K562 (cell line): ENCODE measurements around the gene KCTD18. TPM values are rescaled to one million over a fixed set of nuclear protein-coding genes. Genes with fewer than 3 reads are reported as not detected.

Experiments used
- ARNT ChIP-seq, 2 experiments: fragments of 450-650 bp; IDR thresholded peaks; 2 replicates each; pipeline ENCODE4 v1.6.1; 2016; ENCODE audit warnings: mild to moderate bottlenecking in 1 of 2
- CC2D1A ChIP-seq: fragments of 450-650 bp; IDR thresholded peaks from 2 replicates; pipeline ENCODE4 v1.6.1; 2017; ENCODE audit warnings: mild to moderate bottlenecking
- CEBPB ChIP-seq: fragments of 450-650 bp; IDR thresholded peaks from 2 replicates; pipeline ENCODE4 v1.6.1; 2016; ENCODE audit warnings: missing genetic modification characterization, missing compliant biosample characterization
- CREB3 ChIP-seq: fragments of 450-650 bp; conservative IDR thresholded peaks from 2 replicates; pipeline ENCODE4 v1.6.1; 2016; ENCODE audit warnings: missing genetic modification characterization, low read depth, mild to moderate bottlenecking, missing compliant biosample characterization, moderate library complexity
- ELF2 ChIP-seq: fragments of 250-450 bp; sonication (Bioruptor Pico); IDR thresholded peaks from 2 replicates; pipeline ENCODE4 v1.5.0; 2021; ENCODE audit warnings: mild to moderate bottlenecking
- EZH2 ChIP-seq: IDR thresholded peaks from 2 replicates; pipeline ENCODE4 v1.6.1; 2012; ENCODE audit warnings: low read depth, mild to moderate bottlenecking, inconsistent platforms, low read length, borderline replicate concordance
- FOXA3 ChIP-seq, 2 experiments: fragments of 450-650 bp in 1 of 2; sonication (generic) in 1 of 2; formaldehyde crosslinking; IDR thresholded peaks in 1 of 2; conservative IDR thresholded peaks in 1 of 2; 2 replicates each; pipeline versions ENCODE4 v1.4.0 to v1.8.0; 2020 to 2022; ENCODE audit warnings: mild to moderate bottlenecking in 2 of 2, missing genetic modification reagents in 1 of 2
- HDAC1 ChIP-seq, 2 experiments: fragments of 450-650 bp; IDR thresholded peaks; 2 replicates each; pipeline ENCODE4 v1.6.1; 2016 to 2017; ENCODE audit warnings: inconsistent platforms in 1 of 2, mild to moderate bottlenecking in 1 of 2, moderate library complexity in 1 of 2
- HSF4 ChIP-seq: fragments of 250-450 bp; sonication (Bioruptor Pico); IDR thresholded peaks from 2 replicates; pipeline ENCODE4 v2.1.2; 2022; ENCODE audit warnings: mild to moderate bottlenecking, moderate library complexity, borderline replicate concordance
- ILF3 ChIP-seq: fragments of 450-650 bp; IDR thresholded peaks from 2 replicates; pipeline ENCODE4 v1.6.1; 2018; ENCODE audit warnings: antibody characterized with exemption, mild to moderate bottlenecking, moderate library complexity, borderline replicate concordance
- KLF6 ChIP-seq: fragments of 250-450 bp; sonication (Bioruptor Pico); IDR thresholded peaks from 2 replicates; pipeline ENCODE4 v1.4.0; 2020; ENCODE audit warnings: mild to moderate bottlenecking, moderate library complexity, borderline replicate concordance
- MTA3 ChIP-seq: fragments of 450-650 bp; formaldehyde crosslinking; IDR thresholded peaks from 2 replicates; pipeline ENCODE4 v1.6.1; 2017; ENCODE audit warnings: mild to moderate bottlenecking, borderline replicate concordance
- NFATC3 ChIP-seq: fragments of 450-650 bp; IDR thresholded peaks from 2 replicates; pipeline ENCODE4 v1.6.1; 2017; ENCODE audit warnings: mild to moderate bottlenecking
- NR0B1 ChIP-seq: fragments of 450-650 bp; IDR thresholded peaks from one replicate; pipeline ENCODE4 v1.6.1; 2018; ENCODE audit warnings: mild to moderate bottlenecking, moderate library complexity; ENCODE audit not compliant: partially characterized antibody
- PHB ChIP-seq: fragments of 250-450 bp; sonication (Bioruptor Pico); IDR thresholded peaks from 2 replicates; pipeline ENCODE4 v1.5.0; 2021
- RCOR1 ChIP-seq, 2 experiments: IDR thresholded peaks; 2 replicates each; pipeline ENCODE4 v1.6.1; 2012; ENCODE audit warnings: low read depth in 2 of 2, low read length in 2 of 2, borderline replicate concordance in 1 of 2, improper control_type of control experiment in 1 of 2
- SMAD1 ChIP-seq: fragments of 150-350 bp; IDR thresholded peaks from 2 replicates; pipeline ENCODE4 v1.6.1; 2014; ENCODE audit warnings: low read length, low read depth; ENCODE audit not compliant: partially characterized antibody
- SMC3 ChIP-seq: conservative IDR thresholded peaks from 2 replicates; pipeline ENCODE4 v1.6.1; 2011; ENCODE audit warnings: low read depth, low read length, improper control_type of control experiment; ENCODE audit not compliant: insufficient read depth
- TAF9B ChIP-seq: fragments of 450-650 bp; IDR thresholded peaks from 2 replicates; pipeline ENCODE4 v1.6.1; 2018; ENCODE audit warnings: mild to moderate bottlenecking; ENCODE audit not compliant: partially characterized antibody
- WHSC1 ChIP-seq: IDR thresholded peaks from one replicate; pipeline ENCODE4 v1.6.1; 2012; ENCODE audit warnings: low read length, control low read depth, inconsistent platforms
- ZBTB8A ChIP-seq: fragments of 450-650 bp; IDR thresholded peaks from 2 replicates; pipeline ENCODE4 v1.6.1; 2018; ENCODE audit warnings: mild to moderate bottlenecking, moderate library complexity; ENCODE audit not compliant: partially characterized antibody
- ZFP30 ChIP-seq: fragments of 250-450 bp; sonication (Bioruptor Pico); IDR thresholded peaks from 2 replicates; pipeline ENCODE4 v1.8.0; 2022; ENCODE audit warnings: moderate library complexity, mild to moderate bottlenecking, inconsistent platforms, borderline replicate concordance
- ZNF165 ChIP-seq: fragments of 250-450 bp; sonication (Bioruptor Pico); IDR thresholded peaks from 2 replicates; pipeline ENCODE4 v1.4.0; 2020; ENCODE audit warnings: borderline replicate concordance
- ZNF277 ChIP-seq: fragments of 250-450 bp; sonication (Bioruptor Pico); IDR thresholded peaks from 2 replicates; pipeline ENCODE4 v1.8.0; 2022; ENCODE audit warnings: inconsistent platforms, mild to moderate bottlenecking, moderate library complexity, borderline replicate concordance
- polyA plus RNA-seq, 8 experiments: library from polyadenylated mRNA; depleted of rRNA in 4 of 8; stranded (reverse) in 5 of 8; unstranded in 3 of 8; fragments of >200 nt; fragmentation: Nextera tagmentation in 2 of 8; fragmentation: Illumina TruSeq in 1 of 8; extraction: Ambion mirVana in 2 of 8; extraction: Trizol in 1 of 8; gene quantifications; 2 replicates each; pipeline versions ENCODE4 v1.2.1 to v1.2.3, GENCODE V29; 2011 to 2014; ENCODE audit warnings: inconsistent platforms in 1 of 8, missing spikeins in 1 of 8
- total RNA-seq, 7 experiments: library from RNA; depleted of rRNA in 6 of 7; stranded (reverse); fragments of >200 nt in 6 of 7; fragmentation: Illumina TruSeq in 2 of 7; extraction: Trizol in 2 of 7; gene quantifications; 2 replicates each; pipeline versions ENCODE4 v1.2.1 to v1.2.3, GENCODE V29; 2011 to 2021; ENCODE audit warnings: low replicate concordance in 1 of 7

KCTD18 gene
- total and polyA plus RNA-seq, 9 of the 15 experiments (the other 6 are each of a cell fraction or from before 2014, with no cell fraction given) = 0.39 to 5.4 (median 3.8) TPM

GRCh38 chr2:200525882-200526651, 16.2 kb upstream of the KCTD18 start, which contains the start of gene SGO2 (continued):
- TF ChIP-seq RCOR1 (IDR thresholded peaks at IDR 0.05; ENCODE audit: borderline replicate concordance in 1 of 2, low read depth in 2 of 2, low read length in 2 of 2) = peak in 1 of 2 experiments; percentile 7; a peak in 1 of 4 replicates
- no peak for TF ChIP-seq NFATC3
- TF ChIP-seq HSF4 (CRISPR knock-in tag) = no peak
- TF ChIP-seq FOXA3 (CRISPR knock-in tag; conservative IDR thresholded peaks at IDR 0.05 in 1 of 2, IDR thresholded peaks at IDR 0.05 in 1 of 2) = no peak
- TF ChIP-seq ELF2 (CRISPR knock-in tag) = peak; percentile 84
- no peak for TF ChIP-seq CREB3 (tag)
- peak in 1 of 2 experiments; percentile 93; a peak in 2 of 4 replicates for TF ChIP-seq HDAC1 (IDR thresholded peaks at IDR 0.05)
- no peak for TF ChIP-seq ZBTB8A
- no peak for TF ChIP-seq KLF6 (CRISPR knock-in tag)
- peak; percentile 74 for TF ChIP-seq CEBPB (tag)
- no peak for TF ChIP-seq NR0B1
- TF ChIP-seq SMAD1 = no peak
- TF ChIP-seq TAF9B = no peak
- TF ChIP-seq ZNF165 (CRISPR knock-in tag) = no peak
- peak; percentile 98 for TF ChIP-seq CC2D1A
- TF ChIP-seq ZNF277 (CRISPR knock-in tag) = no peak
- TF ChIP-seq WHSC1 = no peak
- TF ChIP-seq EZH2 = no peak
- TF ChIP-seq ARNT (IDR thresholded peaks at IDR 0.05) = no peak
- TF ChIP-seq PHB (CRISPR knock-in tag) = no peak
- TF ChIP-seq ILF3 = no peak
- TF ChIP-seq SMC3 = no peak
- TF ChIP-seq ZFP30 (CRISPR knock-in tag) = no peak
- TF ChIP-seq MTA3 = 0 out of 2 replicates have a peak, but pooled peaks have one; percentile 41
